Measurements from ENCODE around the gene QRSL1.

Gene QRSL1

GRCh38 chr6:106637717-106638341 is 8.5 kb downstream of the QRSL1 start:
- H3K36me3 ChIP-seq (ENCODE audit: insufficient read depth) = no peaks in the 10 kb centered on the region
- H3K27ac ChIP-seq = no peak overlapping the region
- no peaks in the 10 kb centered on the region for H4K20me1 ChIP-seq (ENCODE audit: insufficient read depth)
- H3K4me3 ChIP-seq (IDR thresholded peaks at IDR 0.05; ENCODE audit: insufficient read depth, low read depth, low read length) = no peak overlapping the region
- peaks cover 9% of the 10 kb centered on the region for H3K4me1 ChIP-seq (ENCODE audit: low read depth, poor library complexity, severe bottlenecking)
- TF ChIP-seq CTCF (conservative IDR thresholded peaks at IDR 0.05; ENCODE audit: low read depth, low read length) = no peak
- H3K4me2 ChIP-seq = no peak overlapping the region
- no peaks in the 10 kb centered on the region for H3K27me3 ChIP-seq (ENCODE audit: insufficient read depth, low read depth)
- no peak overlapping the region for H2AFZ ChIP-seq (ENCODE audit: low read depth)
- peaks cover 9% of the 10 kb centered on the region; the same call in 1 of the 2 replicates for H3K79me2 ChIP-seq (ENCODE audit: insufficient read depth, low read depth)
- no peak overlapping the region for H3K9ac ChIP-seq

- no peak overlapping the region for H3K4me2 ChIP-seq
Observed at GRCh38 chr6:106639812-106640211, 10.4 kb downstream of the QRSL1 start.

GRCh38 chr6:106642476-106642875 is 13.1 kb downstream of the QRSL1 start:
- no peak for TF ChIP-seq CTCF (conservative IDR thresholded peaks at IDR 0.05; ENCODE audit: low read depth, low read length)
- Histone ChIP-seq H2AFZ (ENCODE audit: low read depth) (no peak overlapping the region), H3K27me3 (ENCODE audit: insufficient read depth, low read depth) (no peaks in the 10 kb centered on the region), H3K79me2 (ENCODE audit: insufficient read depth, low read depth) (no peaks in the 10 kb centered on the region), H3K4me3 (IDR thresholded peaks at IDR 0.05; ENCODE audit: insufficient read depth, low read depth, low read length) (no peak overlapping the region), H3K36me3 (ENCODE audit: insufficient read depth) (no peaks in the 10 kb centered on the region), H4K20me1 (ENCODE audit: insufficient read depth) (no peaks in the 10 kb centered on the region), H3K27ac (no peak overlapping the region), H3K4me2 (no peak overlapping the region), H3K4me1 (ENCODE audit: low read depth, poor library complexity, severe bottlenecking) (peaks cover 4% of the 10 kb centered on the region), H3K9ac (no peak overlapping the region)

More at GRCh38 chr6:106639812-106640211, 10.4 kb downstream of the QRSL1 start:
- H3K9ac ChIP-seq = no peak overlapping the region
- no peaks in the 10 kb centered on the region for H3K27me3 ChIP-seq (ENCODE audit: insufficient read depth, low read depth)
- peaks cover 9% of the 10 kb centered on the region for H3K4me1 ChIP-seq (ENCODE audit: low read depth, poor library complexity, severe bottlenecking)
- H2AFZ ChIP-seq (ENCODE audit: low read depth) = no peak overlapping the region
- H4K20me1 ChIP-seq (ENCODE audit: insufficient read depth) = no peaks in the 10 kb centered on the region
- no peak overlapping the region for H3K4me3 ChIP-seq (IDR thresholded peaks at IDR 0.05; ENCODE audit: insufficient read depth, low read depth, low read length)
- H3K36me3 ChIP-seq (ENCODE audit: insufficient read depth) = no peaks in the 10 kb centered on the region
- no peak for TF ChIP-seq CTCF (conservative IDR thresholded peaks at IDR 0.05; ENCODE audit: low read depth, low read length)
- no peak overlapping the region for H3K27ac ChIP-seq
- H3K79me2 ChIP-seq (ENCODE audit: insufficient read depth, low read depth) = no peaks in the 10 kb centered on the region; the same call in 1 of the 2 replicates

- H3K27me3 ChIP-seq (ENCODE audit: insufficient read depth, low read depth) = no peaks in the 10 kb centered on the region
- H3K4me1 ChIP-seq (ENCODE audit: low read depth, poor library complexity, severe bottlenecking) = no peaks in the 10 kb centered on the region
- H2AFZ ChIP-seq (ENCODE audit: low read depth) = no peak overlapping the region
- no peak overlapping the region for H3K4me3 ChIP-seq (IDR thresholded peaks at IDR 0.05; ENCODE audit: insufficient read depth, low read depth, low read length)
- no peak overlapping the region for H3K4me2 ChIP-seq
- no peaks in the 10 kb centered on the region for H4K20me1 ChIP-seq (ENCODE audit: insufficient read depth)
- no peaks in the 10 kb centered on the region for H3K79me2 ChIP-seq (ENCODE audit: insufficient read depth, low read depth)
- no peak overlapping the region for H3K9ac ChIP-seq
- no peaks in the 10 kb centered on the region for H3K36me3 ChIP-seq (ENCODE audit: insufficient read depth)
- no peak overlapping the region for H3K27ac ChIP-seq
- no peak for TF ChIP-seq CTCF (conservative IDR thresholded peaks at IDR 0.05; ENCODE audit: low read depth, low read length)
Observed at GRCh38 chr6:106643061-106643460, 13.7 kb downstream of the QRSL1 start.
